Heart left ventricle (tissue), 16 donors: Measurements from ENCODE around the gene LCE1B. TPM values are rescaled to one million over a fixed set of nuclear protein-coding genes. Genes with fewer than 3 reads are reported as not detected.

ENCODE experiments used
- ATAC-seq, 4 donors: fragments of 200-7000 bp; cut with Tn5 transposase; one replicate each; pipeline ENCODE4 v1.9.1; 2020 to 2022; ENCODE audit warnings: moderate library complexity in 4 of 4, mild to moderate bottlenecking in 3 of 4, moderate number of reproducible peaks in 1 of 4
- DNase-seq, 5 donors: peaks; one replicate each; pipeline ENCODE4 v3.0.0-alpha.2; 2020
- H3K27ac ChIP-seq, 12 donors: fragments of 200-600 bp; sonication (generic) in 4 of 12; one replicate each; pipeline versions ENCODE4 v1.5.0 to v1.8.0; 2016 to 2022; ENCODE audit warnings: mild to moderate bottlenecking in 2 of 12
- H3K27me3 ChIP-seq, 9 donors: fragments of 200-600 bp; sonication (generic) in 2 of 9; one replicate each; pipeline versions ENCODE4 v1.5.1 to v1.8.0; 2016 to 2022; ENCODE audit warnings: mild to moderate bottlenecking in 3 of 9
- H3K36me3 ChIP-seq, 9 donors: fragments of 200-600 bp; sonication (generic) in 2 of 9; one replicate each; pipeline versions ENCODE4 v1.5.0 to v1.8.0; 2018 to 2022; ENCODE audit warnings: mild to moderate bottlenecking in 2 of 9
- H3K4me1 ChIP-seq, 12 donors: fragments of 200-600 bp; sonication (generic) in 4 of 12; one replicate each; pipeline versions ENCODE4 v1.5.0 to v1.8.0; 2016 to 2022; ENCODE audit warnings: mild to moderate bottlenecking in 3 of 12
- H3K4me3 ChIP-seq, 12 donors: fragments of 200-600 bp; sonication (generic) in 4 of 12; one replicate each; pipeline versions ENCODE4 v1.5.0 to v1.8.0; 2017 to 2022; ENCODE audit warnings: mild to moderate bottlenecking in 9 of 12, moderate library complexity in 4 of 12
- H3K9me3 ChIP-seq, 12 donors: fragments of 200-600 bp; sonication (generic) in 4 of 12; one replicate each; pipeline versions ENCODE4 v1.5.0 to v1.8.0; 2016 to 2022; ENCODE audit warnings: mild to moderate bottlenecking in 1 of 12
- POLR2A ChIP-seq, 2 donors: fragments of 450-650 bp; IDR thresholded peaks; one replicate each; pipeline ENCODE4 v1.6.1; 2017; ENCODE audit warnings: antibody characterized with exemption in 2 of 2, mild to moderate bottlenecking in 2 of 2, moderate library complexity in 2 of 2
- WGBS, 4 donors: extraction: QIAGEN DNeasy Blood & Tissue Kit in 2 of 4; methylation state at CpG; one replicate each; pipeline versions ENCODE4 v1.1.5 to v1.1.7; 2013 to 2018; 5-methylcytosine and 5-hydroxymethylcytosine counted together
- intact Hi-C, 10 donors: fragments of 100-400 bp; cut with DNase I; formaldehyde crosslinking; loops; one replicate each; pipeline versions ENCODE4 v1.11.1 to v1.14.2; 2022
- polyA plus RNA-seq, 2 donors: library from polyadenylated mRNA; stranded (reverse); fragments of 200-250 nt; gene quantifications; one replicate each; pipeline ENCODE4 v1.2.3, GENCODE V29; 2013
- total RNA-seq, 9 donors: library from RNA; depleted of rRNA in 2 of 9; stranded (reverse); fragments of >200 nt in 2 of 9; fragmentation: NEBNext Ultra II Directional in 3 of 9; extraction: Animal tissue kit (Norgen Biotek cat#: 25700) in 3 of 9; gene quantifications; one replicate each; pipeline versions ENCODE4 v1.1.0 to v1.2.4, GENCODE V29; 2016 to 2023
- TF ChIP-seq, protein P1 (sequence below), 12 donors: fragments of 200-600 bp; sonication (generic) in 4 of 12; IDR thresholded peaks; one replicate each; pipeline versions ENCODE4 v1.5.0 to v1.8.0; 2018 to 2022; ENCODE audit warnings: antibody characterized with exemption in 12 of 12, mild to moderate bottlenecking in 5 of 12
- donor health status: ischemic (EF 13 %, LVEDD 7.1; RV severe dilation, severe dysfunction).
- donor health status: healthy with polysubstance abuse.
- donor health status: DM: no; HTN: yes; CAD: no.
- donor health status: DM: no; HTN: no; CAD: no.
- donor health status: ischemic (EF 25% LVEDD 6.9; RV normal size, moderate dysfunction).
- donor health status: ischemic (EF 25% LVEDD 5.7; RV mildly dilated, moderate dysfunction).
- donor health status: healthy.
- donor health status: DM: yes; HTN: yes; CAD: no.
- donor health status: ischemic (EF 35%, LVEDD 5.7; RV mildly dilated, moderate dysfunction).
- donor health status: nonischemic (EF 11% LVEDD 7.7; RV severe dilation, severe dysfunction).
- donor health status: DM: yes; HTN: yes; CAD: no.
- donor health status: PGD.
- donor health status: ischemic (EF 29% LVEDD 5.4; RV normal size, mild dysfunction).
- donor health status: nonischemic (EF 23%, LVEDD 6.1; RV moderate dilation, normal function).

The LCE1B gene
- total and polyA plus RNA-seq, 11 donors: not detected

DNA sequence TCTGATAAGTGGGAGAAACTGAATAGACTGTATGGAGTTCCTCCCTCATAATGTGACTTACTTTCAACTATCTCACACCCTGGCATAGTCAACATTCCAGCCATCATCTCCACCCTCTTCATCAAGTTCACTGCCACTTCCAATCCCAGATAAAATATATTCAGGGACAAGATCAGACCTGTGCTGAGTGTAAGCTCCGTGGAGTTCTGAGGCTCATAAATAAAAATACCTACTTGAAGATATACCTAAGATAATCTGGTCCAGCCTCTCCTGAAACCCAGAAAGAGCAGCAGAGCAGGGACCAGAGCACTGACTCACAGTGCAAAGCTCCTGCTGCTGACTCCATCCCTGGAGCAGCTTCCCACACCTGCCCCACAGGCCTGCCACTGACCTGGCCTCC is 46.3 kb downstream of the LCE1B start:
- no peak for ATAC-seq
- WGBS, 4 donors: 40 to 56% (median 49%) methylated on average over 1 of the region's 1 CpG
- Histone ChIP-seq H3K36me3 (no peaks in the 10 kb centered on the region), H3K4me3 (no peak overlapping the region), H3K4me1 (no peaks in the 10 kb centered on the region), H3K27me3 (peaks cover 0 to 10% (median 0%) of the 10 kb centered on the region in 9 donors), H3K27ac (no peak overlapping the region), H3K9me3 (no peaks in the 10 kb centered on the region)
- TF ChIP-seq, protein P1, sequence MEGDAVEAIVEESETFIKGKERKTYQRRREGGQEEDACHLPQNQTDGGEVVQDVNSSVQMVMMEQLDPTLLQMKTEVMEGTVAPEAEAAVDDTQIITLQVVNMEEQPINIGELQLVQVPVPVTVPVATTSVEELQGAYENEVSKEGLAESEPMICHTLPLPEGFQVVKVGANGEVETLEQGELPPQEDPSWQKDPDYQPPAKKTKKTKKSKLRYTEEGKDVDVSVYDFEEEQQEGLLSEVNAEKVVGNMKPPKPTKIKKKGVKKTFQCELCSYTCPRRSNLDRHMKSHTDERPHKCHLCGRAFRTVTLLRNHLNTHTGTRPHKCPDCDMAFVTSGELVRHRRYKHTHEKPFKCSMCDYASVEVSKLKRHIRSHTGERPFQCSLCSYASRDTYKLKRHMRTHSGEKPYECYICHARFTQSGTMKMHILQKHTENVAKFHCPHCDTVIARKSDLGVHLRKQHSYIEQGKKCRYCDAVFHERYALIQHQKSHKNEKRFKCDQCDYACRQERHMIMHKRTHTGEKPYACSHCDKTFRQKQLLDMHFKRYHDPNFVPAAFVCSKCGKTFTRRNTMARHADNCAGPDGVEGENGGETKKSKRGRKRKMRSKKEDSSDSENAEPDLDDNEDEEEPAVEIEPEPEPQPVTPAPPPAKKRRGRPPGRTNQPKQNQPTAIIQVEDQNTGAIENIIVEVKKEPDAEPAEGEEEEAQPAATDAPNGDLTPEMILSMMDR (IDR thresholded peaks at IDR 0.05): no peak
- no peak for TF ChIP-seq POLR2A (IDR thresholded peaks at IDR 0.05)
- intact Hi-C loops: no loop called here
- no peak for DNase-seq

DNA sequence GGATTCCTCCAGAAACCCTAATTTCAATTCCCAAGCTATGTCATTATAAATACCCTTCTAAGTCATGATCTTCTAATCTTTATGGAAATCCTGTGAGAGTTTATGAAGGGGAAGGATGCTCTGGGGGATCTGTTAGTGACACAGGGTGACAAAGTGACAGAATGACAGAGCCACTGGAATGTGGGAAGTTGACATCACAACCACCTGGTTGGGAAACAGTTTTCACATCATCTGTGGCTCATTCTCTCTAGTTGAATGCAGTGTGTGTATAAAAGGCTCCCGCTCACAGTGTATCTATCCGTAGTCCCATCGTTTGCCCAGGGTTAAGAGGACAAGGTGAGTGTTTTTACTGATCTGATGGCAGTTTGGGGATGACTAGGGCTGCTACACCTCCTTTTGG is 47.9 kb downstream of the LCE1B start, which contains the start of gene LCE7A:
LCE7A (plus strand) TSS at position 301 of the 400 bp plus-strand sequence. CDS start 702 bp downstream, outside the sequence.
- no peak within 1 kb of the TSS for H3K27ac ChIP-seq
- H3K4me3 ChIP-seq: no peak within 1 kb of the TSS
- 74 to 84% (median 80%) methylated on average over 3 of the region's 3 CpGs for WGBS, 4 donors
- no peak for ATAC-seq
- no peaks in the 10 kb centered on the region for H3K36me3 ChIP-seq
- H3K4me1 ChIP-seq: no peaks in the 10 kb centered on the region
- no peaks in the 10 kb centered on the region for H3K9me3 ChIP-seq
- DNase-seq: no peak
- TF ChIP-seq POLR2A (IDR thresholded peaks at IDR 0.05): no peak
- TF ChIP-seq, protein P1 (IDR thresholded peaks at IDR 0.05): no peak
- intact Hi-C loops: no loop called here
- peaks cover 0 to 10% (median 0%) of the 10 kb centered on the region in 9 donors for H3K27me3 ChIP-seq

DNA sequence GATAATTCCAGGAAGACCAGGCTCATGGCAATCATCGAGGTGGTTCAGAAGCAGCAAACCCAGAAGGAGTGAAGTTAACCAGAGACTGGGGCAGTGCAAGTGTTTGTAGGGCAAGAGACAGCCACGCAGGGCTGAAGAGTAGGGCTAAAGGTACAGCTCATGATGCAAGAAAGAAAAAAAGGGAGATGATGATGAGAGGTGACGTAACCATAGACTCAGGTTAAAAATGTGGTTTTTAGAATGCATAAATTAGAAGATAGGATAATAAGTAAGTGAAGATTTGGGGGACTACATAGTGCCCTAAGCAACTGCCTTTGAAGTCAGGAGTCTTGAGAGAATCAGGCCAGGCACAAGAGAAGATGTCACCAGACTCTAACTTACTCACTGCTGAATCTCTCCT is 48.4 kb downstream of the LCE1B start:
- ATAC-seq (no peak), DNase-seq (no peak)
- peaks cover 0 to 10% (median 0%) of the 10 kb centered on the region in 9 donors for H3K27me3 ChIP-seq
- no peak overlapping the region for H3K4me3 ChIP-seq
- WGBS, 4 donors: 51 to 64% (median 62%) methylated on average over 3 of the region's 3 CpGs
- no peak overlapping the region for H3K27ac ChIP-seq
- TF ChIP-seq, protein P1 (IDR thresholded peaks at IDR 0.05): no peak
- no peak for TF ChIP-seq POLR2A (IDR thresholded peaks at IDR 0.05)
- no peaks in the 10 kb centered on the region for H3K4me1 ChIP-seq
- no peaks in the 10 kb centered on the region for H3K36me3 ChIP-seq
- H3K9me3 ChIP-seq: no peaks in the 10 kb centered on the region
- intact Hi-C loops: no loop called here

DNA sequence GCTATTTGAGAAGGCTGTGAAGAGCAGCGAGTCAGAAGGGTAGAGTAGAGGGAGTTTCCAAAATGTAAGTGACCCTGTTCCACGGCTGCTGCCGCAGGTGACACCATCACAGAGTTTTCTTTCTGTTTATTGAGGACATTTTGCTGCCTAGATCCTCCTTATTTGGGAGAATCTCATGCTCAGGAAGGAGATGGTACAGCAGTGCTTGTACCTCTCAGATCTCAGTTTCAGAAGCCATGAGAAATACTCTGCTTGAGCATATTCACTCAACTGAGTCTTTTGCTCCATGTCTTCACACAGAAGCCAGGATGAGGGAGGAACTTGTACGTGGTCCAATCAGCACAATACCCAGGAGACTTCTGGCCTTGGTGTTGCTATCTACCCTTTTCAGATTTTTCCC is 49.6 kb downstream of the LCE1B start:
- ATAC-seq: no peak
- no peak overlapping the region for H3K4me3 ChIP-seq
- H3K27me3 ChIP-seq: peaks cover 0 to 10% (median 0%) of the 10 kb centered on the region in 9 donors
- TF ChIP-seq, protein P1 (IDR thresholded peaks at IDR 0.05): no peak
- TF ChIP-seq POLR2A (IDR thresholded peaks at IDR 0.05): no peak
- DNase-seq: no peak
- no peak overlapping the region for H3K27ac ChIP-seq
- H3K36me3 ChIP-seq: no peaks in the 10 kb centered on the region
- WGBS, 4 donors: 58 to 71% (median 65%) methylated on average over 4 of the region's 4 CpGs
- intact Hi-C loops: no loop called here
- no peaks in the 10 kb centered on the region for H3K9me3 ChIP-seq
- no peaks in the 10 kb centered on the region for H3K4me1 ChIP-seq

Other genes starting within 250 kb of the LCE1B start
- not detected for gene LCE3E, start 245.2 kb upstream of the LCE1B start, total RNA-seq
- gene LCE3E, start 245.2 kb upstream of the LCE1B start, polyA plus RNA-seq: not detected
- gene LCE3D, start 231.5 kb upstream of the LCE1B start, total RNA-seq: not detected
- not detected for gene LCE3D, start 231.5 kb upstream of the LCE1B start, polyA plus RNA-seq
- gene LCE3C, start 211.7 kb upstream of the LCE1B start, total RNA-seq: not detected
- gene LCE3C, start 211.7 kb upstream of the LCE1B start, polyA plus RNA-seq: not detected
- not detected for gene LCE3B, start 198.2 kb upstream of the LCE1B start, total RNA-seq
- gene LCE3B, start 198.2 kb upstream of the LCE1B start, polyA plus RNA-seq: not detected
- gene LCE3A, start 188.9 kb upstream of the LCE1B start, total RNA-seq: not detected
- not detected for gene LCE3A, start 188.9 kb upstream of the LCE1B start, polyA plus RNA-seq
- gene LCE2D, start 148.6 kb upstream of the LCE1B start, total RNA-seq: not detected
- not detected for gene LCE2D, start 148.6 kb upstream of the LCE1B start, polyA plus RNA-seq
- gene LCE2C, start 136.7 kb upstream of the LCE1B start, total RNA-seq: not detected
- gene LCE2C, start 136.7 kb upstream of the LCE1B start, polyA plus RNA-seq: not detected
- gene LCE2B, start 125.8 kb upstream of the LCE1B start, total RNA-seq: not detected
- gene LCE2B, start 125.8 kb upstream of the LCE1B start, polyA plus RNA-seq: not detected
- gene LCE2A, start 113.6 kb upstream of the LCE1B start, total RNA-seq: not detected
- gene LCE2A, start 113.6 kb upstream of the LCE1B start, polyA plus RNA-seq: not detected
- gene LCE4A, start 103.8 kb upstream of the LCE1B start, total RNA-seq: not detected
- not detected for gene LCE4A, start 103.8 kb upstream of the LCE1B start, polyA plus RNA-seq
- gene KPRP, start 53.9 kb upstream of the LCE1B start, total RNA-seq: not detected
- not detected for gene KPRP, start 53.9 kb upstream of the LCE1B start, polyA plus RNA-seq
- not detected for gene LCE1F, start 36.8 kb upstream of the LCE1B start, total RNA-seq
- not detected for gene LCE1F, start 36.8 kb upstream of the LCE1B start, polyA plus RNA-seq
- not detected for gene LCE1E, start 25.7 kb upstream of the LCE1B start, total RNA-seq
- gene LCE1E, start 25.7 kb upstream of the LCE1B start, polyA plus RNA-seq: not detected
- not detected for gene LCE1D, start 15.2 kb upstream of the LCE1B start, total RNA-seq
- gene LCE1D, start 15.2 kb upstream of the LCE1B start, polyA plus RNA-seq: not detected
- not detected for gene LCE1C, start 5.3 kb upstream of the LCE1B start, total RNA-seq
- not detected for gene LCE1C, start 5.3 kb upstream of the LCE1B start, polyA plus RNA-seq
- gene LCE1A, start 15.5 kb downstream of the LCE1B start, total RNA-seq: not detected
- gene LCE1A, start 15.5 kb downstream of the LCE1B start, polyA plus RNA-seq: not detected
- not detected for gene LCE6A, start 30.9 kb downstream of the LCE1B start, total RNA-seq
- gene LCE6A, start 30.9 kb downstream of the LCE1B start, polyA plus RNA-seq: not detected
- gene LCE7A, start 48.0 kb downstream of the LCE1B start, total RNA-seq: not detected
- gene LCE7A, start 48.0 kb downstream of the LCE1B start, polyA plus RNA-seq: not detected
- gene SMCP, start 66.4 kb downstream of the LCE1B start, total RNA-seq: not detected
- gene SMCP, start 66.4 kb downstream of the LCE1B start, polyA plus RNA-seq: not detected
- not detected for gene IVL, start 96.6 kb downstream of the LCE1B start, total RNA-seq
- under 1 TPM in 1 of 2 donors, not detected in 1; 0.03 TPM for gene IVL, start 96.6 kb downstream of the LCE1B start, polyA plus RNA-seq
- not detected for gene SPRR5, start 135.2 kb downstream of the LCE1B start, total RNA-seq
- gene SPRR5, start 135.2 kb downstream of the LCE1B start, polyA plus RNA-seq: not detected
- not detected for gene SPRR4, start 158.7 kb downstream of the LCE1B start, total RNA-seq
- gene SPRR4, start 158.7 kb downstream of the LCE1B start, polyA plus RNA-seq: not detected
- gene SPRR1A, start 172.1 kb downstream of the LCE1B start, total RNA-seq: not detected
- gene SPRR1A, start 172.1 kb downstream of the LCE1B start, polyA plus RNA-seq: not detected
- gene SPRR3, start 189.8 kb downstream of the LCE1B start, total RNA-seq: not detected
- gene SPRR3, start 189.8 kb downstream of the LCE1B start, polyA plus RNA-seq: 1 to 10 TPM in 1 of 2 donors, not detected in 1; 1.2 TPM
- gene SPRR1B, start 219.2 kb downstream of the LCE1B start, total RNA-seq: not detected
- gene SPRR1B, start 219.2 kb downstream of the LCE1B start, polyA plus RNA-seq: not detected
- not detected for gene SPRR2D, start 229.1 kb downstream of the LCE1B start, total RNA-seq
- gene SPRR2D, start 229.1 kb downstream of the LCE1B start, polyA plus RNA-seq: under 1 TPM in 1 of 2 donors, not detected in 1; 0.12 TPM
- gene SPRR2A, start 245.5 kb downstream of the LCE1B start, total RNA-seq: not detected
- gene SPRR2A, start 245.5 kb downstream of the LCE1B start, polyA plus RNA-seq: under 1 TPM in 1 of 2 donors, not detected in 1; 0.32 TPM